HepG2 (cell line): Measurements from ENCODE around the gene GRIK2.

Experiments used
- CREM ChIP-seq, 2 experiments: sonication (generic) in 1 of 2; formaldehyde crosslinking in 1 of 2; IDR thresholded peaks; 2 replicates each; pipeline versions ENCODE4 v1.4.0 to v1.6.1; 2016 to 2020; ENCODE audit warnings: antibody characterized with exemption in 1 of 2, mild to moderate bottlenecking in 1 of 2, missing genetic modification reagents in 1 of 2
- FOSL1 ChIP-seq: sonication (generic); formaldehyde crosslinking; IDR thresholded peaks from 2 replicates; pipeline ENCODE4 v1.9.0; 2021; ENCODE audit warnings: missing genetic modification reagents, borderline replicate concordance
- TAF1 ChIP-seq: sonication (generic); formaldehyde crosslinking; IDR thresholded peaks from 2 replicates; pipeline ENCODE4 v1.4.0; 2020; ENCODE audit warnings: missing genetic modification reagents
- TCF7L2 ChIP-seq: IDR thresholded peaks from 2 replicates; pipeline ENCODE4 v1.6.1; 2011; ENCODE audit warnings: mild to moderate bottlenecking, low read depth, low read length, moderate library complexity
- ZIK1 ChIP-seq: sonication (generic); formaldehyde crosslinking; IDR thresholded peaks from 2 replicates; pipeline ENCODE4 v1.5.0; 2020; ENCODE audit warnings: mild to moderate bottlenecking, low read depth, missing genetic modification reagents, borderline replicate concordance
- ZSCAN29 ChIP-seq: sonication (generic); formaldehyde crosslinking; conservative IDR thresholded peaks from 2 replicates; pipeline ENCODE4 v1.4.0; 2020; ENCODE audit warnings: mild to moderate bottlenecking, missing genetic modification reagents
- TF ChIP-seq, protein P1 (sequence below): sonication (generic); formaldehyde crosslinking; IDR thresholded peaks from 2 replicates; pipeline ENCODE4 v1.4.0; 2020; ENCODE audit warnings: mild to moderate bottlenecking, low read depth, missing genetic modification reagents
- TF ChIP-seq, protein P2 (sequence below): sonication (generic); formaldehyde crosslinking; IDR thresholded peaks from 2 replicates; pipeline ENCODE4 v1.4.0; 2020; ENCODE audit warnings: missing genetic modification reagents
- TF ChIP-seq, protein P3 (sequence below): sonication (generic); formaldehyde crosslinking; IDR thresholded peaks from 2 replicates; pipeline ENCODE4 v1.5.1; 2020; ENCODE audit warnings: mild to moderate bottlenecking, missing genetic modification reagents, moderate library complexity
- TF ChIP-seq, protein P4 (sequence below): sonication (generic); formaldehyde crosslinking; IDR thresholded peaks from 2 replicates; pipeline ENCODE4 v1.8.1; 2023; ENCODE audit warnings: mild to moderate bottlenecking, moderate library complexity, missing genetic modification reagents
- TF ChIP-seq, protein P5 (sequence below): sonication (generic); formaldehyde crosslinking; IDR thresholded peaks from 2 replicates; pipeline ENCODE4 v1.4.0; 2020; ENCODE audit warnings: missing genetic modification reagents
- TF ChIP-seq, protein P6 (sequence below): sonication (generic); formaldehyde crosslinking; IDR thresholded peaks from 2 replicates; pipeline ENCODE4 v1.4.0; 2020; ENCODE audit warnings: mild to moderate bottlenecking, missing genetic modification reagents

DNA sequence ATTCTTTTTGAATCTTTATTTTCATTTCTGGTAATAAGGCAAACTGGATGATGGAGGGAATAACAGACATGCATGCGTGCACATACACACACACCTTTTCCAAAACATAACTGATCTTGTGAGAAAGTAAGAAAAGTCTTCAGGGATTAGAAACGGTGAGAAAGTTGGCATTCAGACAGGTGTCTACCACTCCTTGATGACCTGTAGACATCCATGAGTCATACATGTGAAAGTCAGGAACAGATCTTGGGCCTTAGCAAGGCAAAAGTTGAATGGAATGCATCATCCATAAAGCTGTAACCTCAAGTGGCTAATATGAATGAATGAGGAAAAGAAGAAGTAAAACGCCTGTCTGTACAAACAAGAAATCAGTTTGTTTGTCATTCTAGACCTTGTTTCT lies 97.3 kb downstream of the GRIK2 start:
- TF ChIP-seq, protein P1, sequence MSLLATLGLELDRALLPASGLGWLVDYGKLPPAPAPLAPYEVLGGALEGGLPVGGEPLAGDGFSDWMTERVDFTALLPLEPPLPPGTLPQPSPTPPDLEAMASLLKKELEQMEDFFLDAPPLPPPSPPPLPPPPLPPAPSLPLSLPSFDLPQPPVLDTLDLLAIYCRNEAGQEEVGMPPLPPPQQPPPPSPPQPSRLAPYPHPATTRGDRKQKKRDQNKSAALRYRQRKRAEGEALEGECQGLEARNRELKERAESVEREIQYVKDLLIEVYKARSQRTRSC (CRISPR knock-in tag), result no peak
- TF ChIP-seq CREM (IDR thresholded peaks at IDR 0.05), result no peak
- TF ChIP-seq CREM (CRISPR knock-in tag; IDR thresholded peaks at IDR 0.05), result no peak
- TF ChIP-seq, protein P2, sequence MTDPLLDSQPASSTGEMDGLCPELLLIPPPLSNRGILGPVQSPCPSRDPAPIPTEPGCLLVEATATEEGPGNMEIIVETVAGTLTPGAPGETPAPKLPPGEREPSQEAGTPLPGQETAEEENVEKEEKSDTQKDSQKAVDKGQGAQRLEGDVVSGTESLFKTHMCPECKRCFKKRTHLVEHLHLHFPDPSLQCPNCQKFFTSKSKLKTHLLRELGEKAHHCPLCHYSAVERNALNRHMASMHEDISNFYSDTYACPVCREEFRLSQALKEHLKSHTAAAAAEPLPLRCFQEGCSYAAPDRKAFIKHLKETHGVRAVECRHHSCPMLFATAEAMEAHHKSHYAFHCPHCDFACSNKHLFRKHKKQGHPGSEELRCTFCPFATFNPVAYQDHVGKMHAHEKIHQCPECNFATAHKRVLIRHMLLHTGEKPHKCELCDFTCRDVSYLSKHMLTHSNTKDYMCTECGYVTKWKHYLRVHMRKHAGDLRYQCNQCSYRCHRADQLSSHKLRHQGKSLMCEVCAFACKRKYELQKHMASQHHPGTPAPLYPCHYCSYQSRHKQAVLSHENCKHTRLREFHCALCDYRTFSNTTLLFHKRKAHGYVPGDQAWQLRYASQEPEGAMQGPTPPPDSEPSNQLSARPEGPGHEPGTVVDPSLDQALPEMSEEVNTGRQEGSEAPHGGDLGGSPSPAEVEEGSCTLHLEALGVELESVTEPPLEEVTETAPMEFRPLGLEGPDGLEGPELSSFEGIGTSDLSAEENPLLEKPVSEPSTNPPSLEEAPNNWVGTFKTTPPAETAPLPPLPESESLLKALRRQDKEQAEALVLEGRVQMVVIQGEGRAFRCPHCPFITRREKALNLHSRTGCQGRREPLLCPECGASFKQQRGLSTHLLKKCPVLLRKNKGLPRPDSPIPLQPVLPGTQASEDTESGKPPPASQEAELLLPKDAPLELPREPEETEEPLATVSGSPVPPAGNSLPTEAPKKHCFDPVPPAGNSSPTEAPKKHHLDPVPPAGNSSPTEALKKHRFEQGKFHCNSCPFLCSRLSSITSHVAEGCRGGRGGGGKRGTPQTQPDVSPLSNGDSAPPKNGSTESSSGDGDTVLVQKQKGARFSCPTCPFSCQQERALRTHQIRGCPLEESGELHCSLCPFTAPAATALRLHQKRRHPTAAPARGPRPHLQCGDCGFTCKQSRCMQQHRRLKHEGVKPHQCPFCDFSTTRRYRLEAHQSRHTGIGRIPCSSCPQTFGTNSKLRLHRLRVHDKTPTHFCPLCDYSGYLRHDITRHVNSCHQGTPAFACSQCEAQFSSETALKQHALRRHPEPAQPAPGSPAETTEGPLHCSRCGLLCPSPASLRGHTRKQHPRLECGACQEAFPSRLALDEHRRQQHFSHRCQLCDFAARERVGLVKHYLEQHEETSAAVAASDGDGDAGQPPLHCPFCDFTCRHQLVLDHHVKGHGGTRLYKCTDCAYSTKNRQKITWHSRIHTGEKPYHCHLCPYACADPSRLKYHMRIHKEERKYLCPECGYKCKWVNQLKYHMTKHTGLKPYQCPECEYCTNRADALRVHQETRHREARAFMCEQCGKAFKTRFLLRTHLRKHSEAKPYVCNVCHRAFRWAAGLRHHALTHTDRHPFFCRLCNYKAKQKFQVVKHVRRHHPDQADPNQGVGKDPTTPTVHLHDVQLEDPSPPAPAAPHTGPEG (CRISPR knock-in tag), result no peak
- no peak for TF ChIP-seq TCF7L2
- no peak for TF ChIP-seq ZIK1
- no peak for TF ChIP-seq FOSL1 (CRISPR knock-in tag)
- TF ChIP-seq, protein P3, sequence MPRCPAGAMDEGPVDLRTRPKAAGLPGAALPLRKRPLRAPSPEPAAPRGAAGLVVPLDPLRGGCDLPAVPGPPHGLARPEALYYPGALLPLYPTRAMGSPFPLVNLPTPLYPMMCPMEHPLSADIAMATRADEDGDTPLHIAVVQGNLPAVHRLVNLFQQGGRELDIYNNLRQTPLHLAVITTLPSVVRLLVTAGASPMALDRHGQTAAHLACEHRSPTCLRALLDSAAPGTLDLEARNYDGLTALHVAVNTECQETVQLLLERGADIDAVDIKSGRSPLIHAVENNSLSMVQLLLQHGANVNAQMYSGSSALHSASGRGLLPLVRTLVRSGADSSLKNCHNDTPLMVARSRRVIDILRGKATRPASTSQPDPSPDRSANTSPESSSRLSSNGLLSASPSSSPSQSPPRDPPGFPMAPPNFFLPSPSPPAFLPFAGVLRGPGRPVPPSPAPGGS (CRISPR knock-in tag), result no peak
- no peak for TF ChIP-seq TAF1 (CRISPR knock-in tag)
- TF ChIP-seq, protein P4, sequence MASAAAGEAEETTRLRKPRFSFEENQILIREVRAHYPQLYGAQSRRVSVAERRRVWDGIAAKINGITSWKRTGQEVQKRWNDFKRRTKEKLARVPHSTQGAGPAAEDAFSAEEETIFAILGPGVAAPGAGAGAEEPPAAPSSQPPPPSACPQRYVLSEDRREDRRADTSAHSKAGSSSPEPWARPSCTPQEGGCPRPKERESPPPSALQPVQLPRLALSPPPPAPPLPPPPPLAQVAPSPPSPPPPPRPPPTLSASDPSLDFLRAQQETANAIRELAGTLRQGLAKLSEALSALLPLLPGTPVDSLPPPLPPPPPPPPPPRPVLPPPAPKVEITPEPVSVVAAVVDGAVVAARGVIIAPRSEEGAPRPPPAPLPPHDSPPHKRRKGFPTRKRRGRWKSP, result no peak
- TF ChIP-seq, protein P5, sequence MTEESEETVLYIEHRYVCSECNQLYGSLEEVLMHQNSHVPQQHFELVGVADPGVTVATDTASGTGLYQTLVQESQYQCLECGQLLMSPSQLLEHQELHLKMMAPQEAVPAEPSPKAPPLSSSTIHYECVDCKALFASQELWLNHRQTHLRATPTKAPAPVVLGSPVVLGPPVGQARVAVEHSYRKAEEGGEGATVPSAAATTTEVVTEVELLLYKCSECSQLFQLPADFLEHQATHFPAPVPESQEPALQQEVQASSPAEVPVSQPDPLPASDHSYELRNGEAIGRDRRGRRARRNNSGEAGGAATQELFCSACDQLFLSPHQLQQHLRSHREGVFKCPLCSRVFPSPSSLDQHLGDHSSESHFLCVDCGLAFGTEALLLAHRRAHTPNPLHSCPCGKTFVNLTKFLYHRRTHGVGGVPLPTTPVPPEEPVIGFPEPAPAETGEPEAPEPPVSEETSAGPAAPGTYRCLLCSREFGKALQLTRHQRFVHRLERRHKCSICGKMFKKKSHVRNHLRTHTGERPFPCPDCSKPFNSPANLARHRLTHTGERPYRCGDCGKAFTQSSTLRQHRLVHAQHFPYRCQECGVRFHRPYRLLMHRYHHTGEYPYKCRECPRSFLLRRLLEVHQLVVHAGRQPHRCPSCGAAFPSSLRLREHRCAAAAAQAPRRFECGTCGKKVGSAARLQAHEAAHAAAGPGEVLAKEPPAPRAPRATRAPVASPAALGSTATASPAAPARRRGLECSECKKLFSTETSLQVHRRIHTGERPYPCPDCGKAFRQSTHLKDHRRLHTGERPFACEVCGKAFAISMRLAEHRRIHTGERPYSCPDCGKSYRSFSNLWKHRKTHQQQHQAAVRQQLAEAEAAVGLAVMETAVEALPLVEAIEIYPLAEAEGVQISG (CRISPR knock-in tag), result no peak
- TF ChIP-seq, protein P6, sequence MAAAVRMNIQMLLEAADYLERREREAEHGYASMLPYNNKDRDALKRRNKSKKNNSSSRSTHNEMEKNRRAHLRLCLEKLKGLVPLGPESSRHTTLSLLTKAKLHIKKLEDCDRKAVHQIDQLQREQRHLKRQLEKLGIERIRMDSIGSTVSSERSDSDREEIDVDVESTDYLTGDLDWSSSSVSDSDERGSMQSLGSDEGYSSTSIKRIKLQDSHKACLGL (CRISPR knock-in tag), result no peak
- no peak for TF ChIP-seq ZSCAN29 (CRISPR knock-in tag)
